GM18505 (cell line): ENCODE results near the gene MAN1A1.

Experiments
- ATAC-seq: cut with Tn5 transposase; IDR thresholded peaks from one replicate; pipeline ENCODE4 v1.9.1; 2021; ENCODE audit not compliant: unreplicated experiment
- POLR2A ChIP-seq: IDR thresholded peaks from 4 replicates; pipeline ENCODE4 v1.6.1; 2011; ENCODE audit warnings: borderline replicate concordance; ENCODE audit not compliant: insufficient read depth, insufficient read length; ENCODE audit errors: extremely low read depth

The MAN1A1 gene

GRCh38 chr6:119147101-119148053, 202.2 kb downstream of the MAN1A1 start:
- peak; percentile 99 for ATAC-seq
- no peak for TF ChIP-seq POLR2A

GRCh38 chr6:119145111-119145510, 204.4 kb downstream of the MAN1A1 start:
- no peak for ATAC-seq
- TF ChIP-seq POLR2A = no peak

GRCh38 chr6:119142637-119143036, 206.9 kb downstream of the MAN1A1 start:
- ATAC-seq = no peak
- TF ChIP-seq POLR2A = no peak

GRCh38 chr6:119142041-119142440, 207.5 kb downstream of the MAN1A1 start:
- TF ChIP-seq POLR2A = no peak
- ATAC-seq = no peak

- no peak for ATAC-seq
- no peak for TF ChIP-seq POLR2A
These were observed 209.1 kb downstream of the MAN1A1 start for GRCh38 chr6:119140196-119141140.

- no peak for ATAC-seq
- no peak for TF ChIP-seq POLR2A
These were observed 210.5 kb downstream of the MAN1A1 start for GRCh38 chr6:119138906-119139541.

- no peak for ATAC-seq
- TF ChIP-seq POLR2A = no peak
These were observed 212.1 kb downstream of the MAN1A1 start for GRCh38 chr6:119137194-119138072.

GRCh38 chr6:119134752-119135151, 214.8 kb downstream of the MAN1A1 start:
- no peak for ATAC-seq
- TF ChIP-seq POLR2A = no peak

GRCh38 chr6:119133400-119133799, 216.2 kb downstream of the MAN1A1 start:
- ATAC-seq = no peak
- TF ChIP-seq POLR2A = no peak

- ATAC-seq = no peak
- no peak for TF ChIP-seq POLR2A
These were observed 217.1 kb downstream of the MAN1A1 start for GRCh38 chr6:119132261-119132981.

GRCh38 chr6:119129968-119130484, 219.5 kb downstream of the MAN1A1 start:
- ATAC-seq = no peak
- no peak for TF ChIP-seq POLR2A
